Measurements from ENCODE around the gene ADCK1.

DNA sequence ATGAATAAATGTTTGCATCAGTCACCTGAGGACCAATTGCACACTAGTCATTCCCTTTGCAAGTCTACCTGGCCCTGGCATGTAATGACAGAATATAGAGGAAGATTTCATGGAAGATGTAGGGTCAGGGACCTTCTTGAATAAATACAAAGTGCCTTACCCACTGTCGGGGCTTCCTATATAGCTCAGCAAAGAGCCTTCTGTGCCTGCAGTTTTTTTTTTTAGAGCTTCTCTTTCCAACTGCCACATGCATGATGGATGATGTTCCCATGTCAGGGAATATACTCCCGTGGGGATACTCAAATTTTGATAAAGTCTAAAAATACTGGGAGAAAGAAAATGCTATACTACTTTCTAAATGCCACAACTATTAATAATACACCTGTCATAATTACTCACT, 176.7 kb downstream of the ADCK1 start:
- TF ChIP-seq, protein P1, sequence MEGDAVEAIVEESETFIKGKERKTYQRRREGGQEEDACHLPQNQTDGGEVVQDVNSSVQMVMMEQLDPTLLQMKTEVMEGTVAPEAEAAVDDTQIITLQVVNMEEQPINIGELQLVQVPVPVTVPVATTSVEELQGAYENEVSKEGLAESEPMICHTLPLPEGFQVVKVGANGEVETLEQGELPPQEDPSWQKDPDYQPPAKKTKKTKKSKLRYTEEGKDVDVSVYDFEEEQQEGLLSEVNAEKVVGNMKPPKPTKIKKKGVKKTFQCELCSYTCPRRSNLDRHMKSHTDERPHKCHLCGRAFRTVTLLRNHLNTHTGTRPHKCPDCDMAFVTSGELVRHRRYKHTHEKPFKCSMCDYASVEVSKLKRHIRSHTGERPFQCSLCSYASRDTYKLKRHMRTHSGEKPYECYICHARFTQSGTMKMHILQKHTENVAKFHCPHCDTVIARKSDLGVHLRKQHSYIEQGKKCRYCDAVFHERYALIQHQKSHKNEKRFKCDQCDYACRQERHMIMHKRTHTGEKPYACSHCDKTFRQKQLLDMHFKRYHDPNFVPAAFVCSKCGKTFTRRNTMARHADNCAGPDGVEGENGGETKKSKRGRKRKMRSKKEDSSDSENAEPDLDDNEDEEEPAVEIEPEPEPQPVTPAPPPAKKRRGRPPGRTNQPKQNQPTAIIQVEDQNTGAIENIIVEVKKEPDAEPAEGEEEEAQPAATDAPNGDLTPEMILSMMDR (IDR thresholded peaks at IDR 0.05): no peak
- TF ChIP-seq POLR2A (IDR thresholded peaks at IDR 0.05): no peak
